ENCODE measurements around the gene JOSD1.

The JOSD1 gene

GRCh38 chr22:38710866-38711265, 10.1 kb upstream of the JOSD1 start:
- DNase-seq, result no peak

- no peak for DNase-seq
These were observed 9.6 kb upstream of the JOSD1 start for GRCh38 chr22:38710351-38710750.

GRCh38 chr22:38709306-38709705, 8.6 kb upstream of the JOSD1 start:
- no peak for DNase-seq

- no peak for DNase-seq
These were observed 7.2 kb upstream of the JOSD1 start for GRCh38 chr22:38707984-38708383.

- no peak for DNase-seq
These were observed 6.6 kb upstream of the JOSD1 start for GRCh38 chr22:38707346-38707745.

- DNase-seq, result no peak
These were observed 6.1 kb upstream of the JOSD1 start for GRCh38 chr22:38706901-38707195.

- peak; percentile 31 for DNase-seq
These were observed 5.6 kb upstream of the JOSD1 start for GRCh38 chr22:38706101-38706900.

- peak; percentile 100 for DNase-seq
These were observed 4.7 kb upstream of the JOSD1 start, which contains the start of gene GTPBP1 for GRCh38 chr22:38705235-38706100. TSS of gene GTPBP1 (plus strand) at chr22:38705944. CDS start at chr22:38705956, 12 bp downstream.

GRCh38 chr22:38704654-38705234, 4.0 kb upstream of the JOSD1 start:
- no peak for DNase-seq

- no peak for DNase-seq
These were observed 414 bp downstream of the JOSD1 start for GRCh38 chr22:38700270-38700788.

- no peak for DNase-seq
These were observed 959 bp downstream of the JOSD1 start for GRCh38 chr22:38699784-38700183.

GRCh38 chr22:38699143-38699542, 1.6 kb downstream of the JOSD1 start:
- DNase-seq, result no peak

GRCh38 chr22:38698407-38699094, 2.2 kb downstream of the JOSD1 start:
- no peak for DNase-seq

- DNase-seq, result no peak
These were observed 3.2 kb downstream of the JOSD1 start for GRCh38 chr22:38697425-38698089.

GRCh38 chr22:38696606-38697424, 3.9 kb downstream of the JOSD1 start:
- DNase-seq, result peak; percentile 42

GRCh38 chr22:38694940-38695339, 5.8 kb downstream of the JOSD1 start:
- no peak for DNase-seq

GRCh38 chr22:38694049-38694448, 6.7 kb downstream of the JOSD1 start:
- no peak for DNase-seq

- no peak for DNase-seq
These were observed 11.1 kb downstream of the JOSD1 start for GRCh38 chr22:38689651-38690050.

- no peak for DNase-seq
These were observed 15.0 kb downstream of the JOSD1 start for GRCh38 chr22:38685761-38686160.

GRCh38 chr22:38684895-38685294, 15.8 kb downstream of the JOSD1 start:
- no peak for DNase-seq

- DNase-seq, result peak; percentile 87
These were observed 19.0 kb downstream of the JOSD1 start, which contains the start of gene TOMM22 for GRCh38 chr22:38681582-38682335. TSS of gene TOMM22 (plus strand) at chr22:38681957. CDS start at chr22:38681979, 22 bp downstream.

Measured in stimulated activated naive CD4-positive, alpha-beta T cell treated with Interleukin-2 at 50 U/mL for 16 hours (primary cell).